HG02840 (cell line): Measurements from ENCODE around the gene MAMDC4.

Experiments used
- ATAC-seq: cut with Tn5 transposase; IDR thresholded peaks from one replicate; pipeline ENCODE4 v1.9.1; 2021; ENCODE audit warnings: mild to moderate bottlenecking, moderate library complexity, moderate number of reproducible peaks; ENCODE audit not compliant: unreplicated experiment, low FRiP score

MAMDC4 gene

DNA sequence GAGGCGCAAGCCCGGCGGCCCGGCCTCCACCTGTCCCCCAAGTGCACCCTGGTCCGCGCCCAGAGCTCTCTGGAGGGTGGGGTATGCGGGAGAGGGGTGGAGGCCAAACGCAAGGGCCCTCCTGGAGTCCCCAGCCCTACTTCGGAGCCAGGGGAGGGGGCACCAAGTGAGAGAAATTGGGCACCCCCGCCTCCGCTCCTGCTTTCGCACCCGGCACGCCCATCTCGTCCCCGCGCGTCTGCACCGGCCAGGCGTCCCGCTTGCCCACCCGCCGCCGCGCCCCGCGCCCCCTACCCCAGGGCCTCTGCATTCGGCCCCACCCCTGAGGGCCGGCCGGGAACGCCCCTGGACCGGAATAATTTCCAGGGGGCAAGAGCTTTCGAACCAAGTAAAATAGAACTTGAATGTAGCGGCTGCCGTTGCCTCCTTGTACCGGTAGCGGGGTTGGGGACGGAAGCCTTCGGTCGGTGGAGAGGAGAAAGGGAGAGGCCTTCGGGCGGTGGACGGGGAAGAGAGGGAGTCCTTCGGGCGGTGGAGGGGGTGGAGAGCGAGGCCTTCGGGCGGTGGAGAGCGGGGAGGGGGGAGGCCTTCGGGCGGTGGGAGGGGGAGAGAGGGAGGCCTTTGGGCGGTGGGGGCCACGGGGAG, 3.6 kb upstream of the MAMDC4 start:
- ATAC-seq, result no peak

DNA sequence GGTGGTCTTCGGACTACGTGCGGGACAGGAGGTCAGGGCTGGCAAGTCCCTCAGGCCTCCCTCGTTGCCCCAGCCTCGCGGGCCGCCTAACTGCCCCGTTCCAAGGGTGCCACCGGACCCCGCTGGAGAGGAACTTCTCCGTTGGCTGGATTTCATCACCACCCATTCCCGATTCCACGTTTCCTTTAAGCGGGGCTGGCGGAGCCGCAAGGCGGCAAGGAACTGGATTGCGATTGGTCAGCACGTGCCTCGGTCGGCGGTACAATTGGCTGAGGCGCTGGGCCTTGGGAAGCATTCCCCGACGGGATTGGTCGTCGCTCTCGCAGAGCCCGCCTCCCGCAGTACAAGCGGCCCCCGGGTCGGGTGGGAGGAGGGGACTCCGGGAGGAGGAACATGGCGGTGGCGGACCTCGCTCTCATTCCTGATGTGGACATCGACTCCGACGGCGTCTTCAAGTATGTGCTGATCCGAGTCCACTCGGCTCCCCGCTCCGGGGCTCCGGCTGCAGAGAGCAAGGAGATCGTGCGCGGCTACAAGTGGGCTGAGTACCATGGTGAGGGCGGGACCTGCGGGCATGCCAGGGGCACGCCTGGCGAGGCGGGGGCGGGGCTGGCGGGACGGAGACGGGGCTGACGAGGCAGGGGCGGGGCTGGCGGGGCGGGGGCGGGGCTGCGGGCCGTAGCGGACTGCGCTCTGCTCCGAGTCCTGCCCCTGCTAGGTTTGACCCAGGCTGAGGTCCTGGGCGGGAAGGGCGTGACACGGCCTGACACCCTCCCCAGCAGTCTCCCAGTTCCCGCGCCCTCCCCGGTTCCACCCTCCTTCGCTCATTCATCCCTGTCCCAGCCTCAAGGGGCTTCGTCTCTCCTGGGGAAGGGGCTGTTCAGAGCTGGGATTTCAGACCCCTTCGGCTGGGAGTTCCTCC, 2.8 kb upstream of the MAMDC4 start, which contains the start of gene PHPT1:
TSS of gene PHPT1 (plus strand) at position 372 of the 922 bp plus-strand sequence. CDS start at position 394, 22 bp downstream.
- peak; percentile 85 for ATAC-seq

DNA sequence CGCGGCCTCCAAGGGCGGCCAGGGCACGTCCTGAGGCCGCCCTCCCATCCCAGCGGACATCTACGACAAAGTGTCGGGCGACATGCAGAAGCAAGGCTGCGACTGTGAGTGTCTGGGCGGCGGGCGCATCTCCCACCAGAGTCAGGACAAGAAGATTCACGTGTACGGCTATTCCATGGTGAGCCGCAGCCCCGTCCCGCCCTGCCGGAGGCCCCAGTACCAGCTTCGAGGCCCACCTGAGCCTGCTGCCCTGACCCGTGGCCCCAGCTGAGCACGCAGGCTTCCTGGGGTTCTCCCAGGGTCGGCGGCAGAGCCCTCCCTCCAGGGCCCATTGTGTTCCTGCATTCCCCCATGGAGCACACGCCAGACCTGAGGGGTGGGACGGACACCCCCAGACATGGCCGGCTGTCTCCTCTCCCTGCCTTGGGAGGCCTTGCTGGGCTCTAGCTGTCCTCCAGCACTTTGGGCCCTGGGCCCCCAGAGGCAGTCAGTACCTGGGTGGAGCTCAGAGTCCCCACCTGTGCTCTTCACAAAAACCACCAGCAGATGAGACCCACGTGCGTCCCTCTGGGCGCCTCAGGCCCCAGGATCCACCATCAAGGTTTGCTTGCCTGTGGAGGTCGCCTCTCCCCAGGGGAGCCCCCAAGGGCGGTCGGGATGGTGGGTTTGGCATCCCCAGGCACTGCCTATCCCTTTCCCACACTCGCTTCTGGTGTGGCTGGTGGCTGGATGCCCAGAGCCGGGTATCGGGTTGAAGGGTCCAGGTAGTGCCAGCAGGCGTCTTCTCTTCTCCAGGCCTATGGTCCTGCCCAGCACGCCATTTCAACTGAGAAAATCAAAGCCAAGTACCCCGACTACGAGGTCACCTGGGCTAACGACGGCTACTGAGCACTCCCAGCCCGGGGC, 1.9 kb upstream of the MAMDC4 start:
- no peak for ATAC-seq

DNA sequence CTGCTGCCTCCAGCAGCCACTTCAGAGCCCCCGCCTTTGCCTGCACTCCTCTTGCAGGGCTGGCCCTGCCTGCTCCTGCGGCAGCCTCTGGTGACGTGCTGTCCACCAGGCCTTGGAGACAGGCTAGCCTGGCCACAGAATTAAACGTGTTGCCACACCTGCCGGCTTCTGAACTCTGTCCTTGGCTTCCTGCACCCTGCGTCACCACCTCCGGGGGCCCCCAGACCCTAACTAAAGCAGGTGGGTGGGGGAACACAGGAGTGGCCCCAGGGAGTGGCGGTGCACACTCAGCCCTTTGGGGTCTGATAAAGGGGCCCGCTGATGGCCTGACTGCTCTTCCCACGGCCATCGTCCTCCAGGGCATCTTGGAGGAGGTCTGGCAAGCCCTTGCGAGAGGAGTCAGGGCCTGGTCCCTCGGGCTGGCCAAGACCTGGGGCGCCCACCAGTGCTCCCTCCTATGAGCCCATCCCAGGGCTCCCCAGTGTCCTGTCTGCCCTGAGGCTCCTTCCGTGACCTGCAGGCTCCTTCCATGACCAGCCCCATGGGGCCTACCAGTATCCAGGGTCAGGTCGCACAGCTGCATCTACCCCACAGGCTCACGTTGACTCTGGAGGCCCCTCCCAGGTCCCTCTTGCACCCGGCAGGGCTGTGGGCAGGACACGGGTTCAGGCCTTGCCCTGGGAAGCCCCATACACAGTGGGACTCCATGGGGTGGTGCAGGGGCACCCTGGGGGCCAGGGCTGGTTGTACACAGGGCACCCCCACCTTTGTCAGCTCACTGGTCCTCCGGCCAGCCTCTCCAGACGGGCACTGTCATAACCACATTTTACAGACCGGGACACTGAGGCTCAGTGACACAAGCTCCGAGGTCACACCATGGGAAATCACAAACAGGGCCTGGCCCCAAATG, 1.0 kb upstream of the MAMDC4 start:
- ATAC-seq, result no peak

DNA sequence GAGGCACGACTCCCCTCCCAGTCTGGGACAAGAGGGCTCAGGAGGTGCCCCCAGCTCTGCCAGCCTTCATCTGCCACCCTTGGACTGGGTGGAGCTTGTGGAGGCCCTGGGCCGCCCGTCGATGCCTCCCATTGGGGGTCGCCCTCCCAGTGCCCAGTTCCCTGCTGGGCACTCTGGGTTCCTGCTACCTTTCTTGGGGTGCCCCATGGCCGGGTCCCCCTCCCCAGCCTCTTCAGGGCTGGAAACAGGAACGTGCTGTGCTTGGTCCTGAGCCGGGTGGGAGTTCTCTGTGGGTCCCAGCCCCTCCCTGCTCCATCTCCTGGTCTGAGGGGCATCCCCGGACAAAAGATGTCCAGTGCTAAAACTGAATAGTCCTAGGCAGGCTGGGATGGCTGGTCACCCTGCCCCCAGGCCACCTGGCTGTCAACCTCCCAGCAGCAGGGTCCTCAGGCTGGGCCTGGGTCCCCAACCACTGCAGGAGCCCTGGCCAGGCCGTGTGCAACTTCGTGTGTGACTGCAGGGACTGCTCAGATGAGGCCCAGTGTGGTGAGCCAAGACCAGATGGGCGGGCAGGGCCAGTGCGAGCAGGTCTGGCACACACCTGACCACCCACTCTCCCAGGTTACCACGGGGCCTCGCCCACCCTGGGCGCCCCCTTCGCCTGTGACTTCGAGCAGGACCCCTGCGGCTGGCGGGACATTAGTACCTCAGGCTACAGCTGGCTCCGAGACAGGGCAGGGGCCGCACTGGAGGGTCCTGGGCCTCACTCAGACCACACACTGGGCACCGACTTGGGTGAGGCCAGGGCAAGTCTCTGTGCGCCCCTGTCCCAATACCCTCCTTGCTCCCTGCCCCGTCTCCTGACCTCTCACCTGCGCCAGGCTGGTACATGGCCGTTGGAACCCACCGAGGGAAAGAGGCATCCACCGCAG, 784 bp downstream of the MAMDC4 start:
- no peak for ATAC-seq

DNA sequence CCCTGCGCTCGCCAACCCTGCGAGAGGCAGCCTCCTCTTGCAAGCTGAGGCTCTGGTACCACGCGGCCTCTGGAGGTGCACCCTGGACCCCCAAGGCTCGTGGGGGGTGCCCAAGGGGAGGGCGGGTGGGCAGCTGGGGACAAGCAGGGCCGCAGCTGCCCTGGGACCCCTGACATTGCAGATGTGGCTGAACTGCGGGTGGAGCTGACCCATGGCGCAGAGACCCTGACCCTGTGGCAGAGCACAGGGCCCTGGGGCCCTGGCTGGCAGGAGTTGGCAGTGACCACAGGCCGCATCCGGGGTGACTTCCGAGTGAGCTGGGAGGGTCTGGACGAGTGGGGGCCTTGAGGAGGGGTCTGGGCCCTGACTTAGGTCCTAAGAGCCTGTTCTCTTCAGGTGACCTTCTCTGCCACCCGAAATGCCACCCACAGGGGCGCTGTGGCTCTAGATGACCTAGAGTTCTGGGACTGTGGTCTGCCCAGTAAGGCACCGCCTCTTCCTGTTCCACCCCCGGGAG, 1.5 kb downstream of the MAMDC4 start:
- ATAC-seq, result no peak

DNA sequence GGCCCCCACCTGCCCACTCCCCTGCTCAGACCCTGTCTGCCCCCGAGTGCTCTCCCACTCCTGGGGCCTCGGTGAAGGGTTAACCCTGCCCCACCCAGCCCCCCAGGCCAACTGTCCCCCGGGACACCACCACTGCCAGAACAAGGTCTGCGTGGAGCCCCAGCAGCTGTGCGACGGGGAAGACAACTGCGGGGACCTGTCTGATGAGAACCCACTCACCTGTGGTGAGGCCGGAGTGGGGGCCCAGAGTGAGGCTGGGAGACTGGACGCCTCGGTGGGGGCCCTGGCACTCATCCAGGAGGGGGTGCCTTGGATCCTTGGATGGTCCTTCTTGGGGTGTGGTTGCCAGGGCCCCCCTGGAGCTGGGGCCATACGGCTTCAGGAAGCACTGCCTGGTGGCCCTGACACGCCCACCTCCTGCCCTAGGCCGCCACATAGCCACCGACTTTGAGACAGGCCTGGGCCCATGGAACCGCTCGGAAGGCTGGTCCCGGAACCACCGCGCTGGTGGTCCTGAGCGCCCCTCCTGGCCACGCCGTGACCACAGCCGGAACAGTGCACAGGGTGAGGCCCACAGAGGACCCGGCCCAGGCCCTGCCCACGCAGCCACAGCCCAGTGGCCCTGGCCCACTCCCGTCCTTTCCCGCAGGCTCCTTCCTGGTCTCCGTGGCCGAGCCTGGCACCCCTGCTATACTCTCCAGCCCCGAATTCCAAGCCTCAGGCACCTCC, 2.1 kb downstream of the MAMDC4 start:
- ATAC-seq, result no peak

DNA sequence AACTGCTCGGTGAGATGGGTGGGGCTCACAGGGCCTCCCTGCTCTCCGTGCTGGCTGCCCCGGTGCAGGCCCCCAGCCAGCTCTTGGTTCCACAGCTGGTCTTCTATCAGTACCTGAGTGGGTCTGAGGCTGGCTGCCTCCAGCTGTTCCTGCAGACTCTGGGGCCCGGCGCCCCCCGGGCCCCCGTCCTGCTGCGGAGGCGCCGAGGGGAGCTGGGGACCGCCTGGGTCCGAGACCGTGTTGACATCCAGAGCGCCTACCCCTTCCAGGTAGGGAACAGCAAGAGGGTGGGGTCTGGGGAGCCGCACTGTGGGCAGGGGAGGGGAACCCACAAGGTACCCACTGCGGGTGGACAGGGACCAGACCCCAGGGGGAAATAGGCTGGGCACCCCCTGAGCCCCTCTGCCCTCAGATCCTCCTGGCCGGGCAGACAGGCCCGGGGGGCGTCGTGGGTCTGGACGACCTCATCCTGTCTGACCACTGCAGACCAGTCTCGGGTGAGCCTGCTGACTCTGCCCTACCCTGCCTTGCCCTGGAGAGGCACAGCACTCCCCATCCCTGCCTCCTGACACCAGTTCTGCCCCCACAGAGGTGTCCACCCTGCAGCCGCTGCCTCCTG, 2.8 kb downstream of the MAMDC4 start:
- no peak for ATAC-seq

DNA sequence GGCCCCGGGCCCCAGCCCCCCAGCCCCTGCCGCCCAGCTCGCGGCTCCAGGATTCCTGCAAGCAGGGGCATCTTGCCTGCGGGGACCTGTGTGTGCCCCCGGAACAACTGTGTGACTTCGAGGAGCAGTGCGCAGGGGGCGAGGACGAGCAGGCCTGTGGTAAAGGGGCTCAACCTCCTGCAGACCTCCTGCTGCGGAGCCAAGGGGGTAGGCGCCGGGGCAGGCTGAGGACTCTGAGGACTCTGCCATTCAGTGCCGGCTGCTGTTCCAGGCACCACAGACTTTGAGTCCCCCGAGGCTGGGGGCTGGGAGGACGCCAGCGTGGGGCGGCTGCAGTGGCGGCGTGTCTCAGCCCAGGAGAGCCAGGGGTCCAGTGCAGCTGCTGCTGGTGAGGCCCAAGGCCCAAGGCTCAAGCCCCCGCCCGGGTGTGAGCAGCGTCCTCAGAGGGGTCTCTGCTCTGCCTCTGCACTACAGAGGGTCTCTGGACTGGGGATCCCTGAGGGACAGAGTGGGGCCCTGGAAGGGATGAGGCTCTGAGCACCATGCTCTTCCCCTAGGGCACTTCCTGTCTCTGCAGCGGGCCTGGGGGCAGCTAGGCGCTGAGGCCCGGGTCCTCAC, 3.4 kb downstream of the MAMDC4 start:
- no peak for ATAC-seq

DNA sequence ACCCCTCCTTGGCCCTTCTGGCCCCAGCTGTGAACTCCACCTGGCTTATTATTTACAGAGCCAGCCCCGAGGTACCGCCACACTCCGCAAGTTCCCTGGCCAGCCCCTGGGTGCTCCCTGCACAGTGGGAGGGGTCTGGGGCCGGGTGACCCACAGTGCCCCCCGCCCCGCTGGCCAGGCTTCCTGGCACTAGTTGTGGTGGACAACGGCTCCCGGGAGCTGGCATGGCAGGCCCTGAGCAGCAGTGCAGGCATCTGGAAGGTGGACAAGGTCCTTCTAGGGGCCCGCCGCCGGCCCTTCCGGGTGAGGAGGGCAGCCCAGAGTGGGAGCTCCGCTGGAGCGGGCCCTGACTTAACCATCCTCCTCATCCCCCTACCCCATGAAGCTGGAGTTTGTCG, 3.9 kb downstream of the MAMDC4 start:
- no peak for ATAC-seq

DNA sequence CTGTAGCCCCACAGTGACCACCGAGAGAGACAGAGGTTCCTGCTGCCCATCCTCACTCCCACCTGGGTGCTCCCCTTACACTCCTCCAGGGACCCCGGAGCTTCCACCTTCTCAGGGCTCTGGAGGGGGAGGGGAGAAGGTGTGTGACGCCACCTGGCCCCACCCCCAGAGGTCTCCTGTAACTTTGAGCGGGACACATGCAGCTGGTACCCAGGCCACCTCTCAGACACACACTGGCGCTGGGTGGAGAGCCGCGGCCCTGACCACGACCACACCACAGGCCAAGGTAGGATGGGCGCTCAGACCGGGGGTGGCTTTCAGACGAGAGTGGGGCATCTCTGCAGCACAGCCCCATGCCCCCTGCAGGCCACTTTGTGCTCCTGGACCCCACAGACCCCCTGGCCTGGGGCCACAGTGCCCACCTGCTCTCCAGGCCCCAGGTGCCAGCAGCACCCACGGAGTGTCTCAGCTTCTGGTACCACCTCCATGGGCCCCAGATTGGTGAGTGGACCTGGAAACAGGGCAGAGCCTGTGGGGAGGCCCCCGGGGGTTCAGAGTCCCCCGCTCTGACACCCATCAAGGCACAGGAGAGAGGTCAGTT, 4.5 kb downstream of the MAMDC4 start:
- ATAC-seq, result no peak

DNA sequence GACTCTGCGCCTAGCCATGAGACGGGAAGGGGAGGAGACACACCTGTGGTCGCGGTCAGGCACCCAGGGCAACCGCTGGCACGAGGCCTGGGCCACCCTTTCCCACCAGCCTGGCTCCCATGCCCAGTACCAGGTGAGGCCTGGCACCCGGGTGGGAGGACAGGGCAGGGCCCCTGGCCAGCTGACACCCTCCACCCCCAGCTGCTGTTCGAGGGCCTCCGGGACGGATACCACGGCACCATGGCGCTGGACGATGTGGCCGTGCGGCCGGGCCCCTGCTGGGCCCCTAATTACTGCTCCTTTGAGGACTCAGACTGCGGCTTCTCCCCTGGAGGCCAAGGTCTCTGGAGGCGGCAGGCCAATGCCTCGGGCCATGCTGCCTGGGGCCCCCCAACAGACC, 5.0 kb downstream of the MAMDC4 start:
- ATAC-seq, result no peak

DNA sequence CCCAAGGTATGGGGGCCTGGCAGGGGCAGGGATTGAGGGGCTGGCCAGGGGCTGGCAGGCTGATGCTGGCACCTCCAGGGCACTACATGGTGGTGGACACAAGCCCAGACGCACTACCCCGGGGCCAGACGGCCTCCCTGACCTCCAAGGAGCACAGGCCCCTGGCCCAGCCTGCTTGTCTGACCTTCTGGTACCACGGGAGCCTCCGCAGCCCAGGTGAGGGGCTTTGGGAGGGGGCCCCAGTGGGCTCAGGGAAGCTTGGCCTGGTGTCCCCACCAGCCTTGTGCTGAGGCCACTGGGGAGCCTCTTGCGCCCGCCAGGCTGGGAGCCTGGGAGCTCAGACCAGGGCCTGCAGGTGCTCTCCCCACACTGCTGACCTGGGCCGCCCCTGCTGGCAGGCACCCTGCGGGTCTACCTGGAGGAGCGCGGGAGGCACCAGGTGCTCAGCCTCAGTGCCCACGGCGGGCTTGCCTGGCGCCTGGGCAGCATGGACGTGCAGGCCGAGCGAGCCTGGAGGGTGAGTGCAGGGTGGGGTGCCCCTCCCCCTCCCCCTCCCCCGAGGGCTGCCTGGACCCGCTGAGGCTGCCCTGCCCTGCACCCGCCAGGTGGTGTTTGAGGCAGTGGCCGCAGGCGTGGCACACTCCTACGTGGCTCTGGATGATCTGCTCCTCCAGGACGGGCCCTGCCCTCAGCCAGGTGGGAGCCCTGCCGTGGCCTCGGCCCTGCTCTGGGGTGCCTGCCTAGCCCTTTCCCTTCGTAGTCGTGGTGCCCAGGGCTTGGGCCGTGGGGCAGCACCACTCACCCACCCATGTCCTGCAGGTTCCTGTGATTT, 5.7 kb downstream of the MAMDC4 start:
- no peak for ATAC-seq

DNA sequence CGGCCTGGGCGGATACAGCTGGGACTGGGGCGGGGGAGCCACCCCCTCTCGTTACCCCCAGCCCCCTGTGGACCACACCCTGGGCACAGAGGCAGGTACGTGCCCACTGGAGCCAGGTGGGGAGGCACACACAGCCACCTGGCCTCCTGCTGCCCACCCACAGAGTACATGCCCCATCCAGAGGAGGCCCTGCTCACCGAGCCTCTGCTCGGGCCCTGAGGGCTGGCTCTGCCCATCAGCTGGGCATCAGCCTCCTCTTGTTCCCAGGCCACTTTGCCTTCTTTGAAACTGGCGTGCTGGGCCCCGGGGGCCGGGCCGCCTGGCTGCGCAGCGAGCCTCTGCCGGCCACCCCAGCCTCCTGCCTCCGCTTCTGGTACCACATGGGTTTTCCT, 6.3 kb downstream of the MAMDC4 start:
- no peak for ATAC-seq

DNA sequence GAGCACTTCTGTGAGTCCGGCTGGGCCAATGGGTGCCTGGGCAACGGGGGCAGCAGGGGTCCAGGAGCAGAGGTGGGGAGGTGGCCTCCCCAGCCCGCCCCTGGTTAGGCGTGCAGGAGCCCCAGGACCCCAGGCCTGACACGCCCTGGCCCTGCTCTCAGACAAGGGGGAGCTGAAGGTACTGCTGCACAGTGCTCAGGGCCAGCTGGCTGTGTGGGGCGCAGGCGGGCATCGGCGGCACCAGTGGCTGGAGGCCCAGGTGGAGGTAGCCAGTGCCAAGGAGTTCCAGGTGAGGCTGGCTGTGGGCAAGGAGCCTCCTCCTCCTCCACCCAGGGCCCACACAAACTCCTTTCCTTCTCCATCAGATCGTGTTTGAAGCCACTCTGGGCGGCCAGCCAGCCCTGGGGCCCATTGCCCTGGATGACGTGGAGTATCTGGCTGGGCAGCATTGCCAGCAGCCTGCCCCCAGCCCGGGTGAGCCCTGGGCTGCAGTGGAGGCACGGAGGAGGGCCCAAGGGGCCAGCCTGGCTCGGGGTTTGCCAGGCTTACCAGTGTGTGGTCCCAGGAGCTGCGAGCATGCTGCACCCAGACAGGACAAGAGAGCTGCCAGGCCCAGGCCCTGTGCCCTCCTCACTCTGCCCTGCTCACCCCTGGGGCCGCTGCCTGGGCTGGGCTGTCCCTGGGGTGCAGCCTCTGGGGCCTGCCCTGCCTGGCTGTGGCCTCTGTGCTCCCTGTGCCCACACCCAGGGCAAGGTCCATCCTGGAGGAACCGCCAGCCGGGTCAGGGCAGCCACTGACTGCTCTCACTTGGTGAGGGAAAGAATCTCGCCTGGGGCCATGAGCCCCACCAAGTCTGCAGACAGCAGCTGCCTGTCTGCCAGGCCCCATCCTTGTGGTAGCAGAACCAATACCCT, 7.0 kb downstream of the MAMDC4 start:
- ATAC-seq, result no peak
